ENCODE data around the gene NSFL1C. TPM values are rescaled to one million over a fixed set of nuclear protein-coding genes. Genes with fewer than 3 reads are reported as not detected.

Gene NSFL1C
- total and polyA plus RNA-seq, 2 of the 4 experiments (the other 2 are of a cell fraction) = 33.0 to 40.3 TPM

- Histone ChIP-seq H3K4ac (ENCODE audit: low read depth, low read length) (no peak within 1 kb of the TSS), H4K8ac (ENCODE audit: low read depth in 2 of 2, low read length in 2 of 2) (no peak within 1 kb of the TSS), H2AFZ (replicated peaks; ENCODE audit: low read length, poor library complexity) (no peak within 1 kb of the TSS), H3K27me3 (ENCODE audit: control insufficient read depth, insufficient read depth, low read length) (peaks cover 28% of the 10 kb centered on the region), H4K91ac (ENCODE audit: insufficient read depth, low read depth, low read length) (no peak within 1 kb of the TSS), H4K5ac (ENCODE audit: low read depth, low read length) (no peak within 1 kb of the TSS), H3K4me1 (ENCODE audit: control insufficient read depth, insufficient read depth, low read length) (no peaks in the 10 kb centered on the region), H3K79me1 (ENCODE audit: low read depth in 1 of 2, low read length in 2 of 2) (no peaks in the 10 kb centered on the region), H2BK20ac (ENCODE audit: low read depth, low read length) (no peak within 1 kb of the TSS), H3K56ac (ENCODE audit: extremely low read depth, insufficient read depth, low read length) (no peak within 1 kb of the TSS), H3K36me3 (ENCODE audit: control insufficient read depth, insufficient read depth, low read length) (no peaks in the 10 kb centered on the region), H2AK5ac (ENCODE audit: low read depth, low read length) (no peak within 1 kb of the TSS), H2AK9ac (replicated peaks; ENCODE audit: low read depth, low read length, poor library complexity) (no peak within 1 kb of the TSS), H3K9me1 (ENCODE audit: insufficient read depth, low read length) (no peaks in the 10 kb centered on the region), H2BK120ac (ENCODE audit: low read depth, low read length) (no peak within 1 kb of the TSS), H2BK5ac (ENCODE audit: low read depth, low read length, poor library complexity, severe bottlenecking) (no peak within 1 kb of the TSS), H3K4me2 (ENCODE audit: low read depth, low read length) (no peak within 1 kb of the TSS), H3K9me3 (ENCODE audit: control insufficient read depth, insufficient read depth, low read length) (0 out of 2 replicates have a peak, but pooled peaks cover 3% of the 10 kb centered on the region), H3K18ac (ENCODE audit: low read depth, low read length) (no peak within 1 kb of the TSS), H4K20me1 (ENCODE audit: insufficient read depth, low read length) (no peaks in the 10 kb centered on the region), H3K27ac (ENCODE audit: insufficient read depth, low read length) (no peak within 1 kb of the TSS), H3K9ac (ENCODE audit: low read depth, low read length) (no peak within 1 kb of the TSS), H2BK15ac (ENCODE audit: low read depth, low read length) (no peak within 1 kb of the TSS), H3K23ac (ENCODE audit: low read depth, low read length) (no peak within 1 kb of the TSS), H3K4me3 (ENCODE audit: insufficient read depth, low read depth, low read length) (no peak within 1 kb of the TSS), H3K14ac (replicated peaks; ENCODE audit: low read depth, low read length) (no peak within 1 kb of the TSS)
- CTCF ChIA-PET = interaction anchor here (1.5 kb wide), 1 partner anchor 25 kb away, joined by 4 read pairs; the partner anchor contains the start of gene NSFL1C
- in situ Hi-C loops (cut with MboI; ENCODE audit: low sequenced_read_pairs) (no loop called here), intact Hi-C loops (cut with micrococcal nuclease) (no loop called here), dilution Hi-C loops (cut with HindIII; ENCODE audit: low sequenced_read_pairs, unreplicated experiment) (no loop called here)
- ATAC-seq (ENCODE audit: low read depth) (no peak), DNase-seq (no peak)
- WGBS, 2 experiments (ENCODE audit: extremely low coverage in 2 of 2, insufficient read length in 1 of 2) = 84% methylated on average over 6 of the region's 11 CpGs; no CpG with 5 or more reads in 1 of the 2 experiments
- no peak for TF ChIP-seq MAFK (IDR thresholded peaks at IDR 0.05; ENCODE audit: low read depth, low read length)
- no peak for TF ChIP-seq CHD1 (IDR thresholded peaks at IDR 0.05; ENCODE audit: low read depth, low read length)
- TF ChIP-seq CEBPB (IDR thresholded peaks at IDR 0.05; ENCODE audit: low read depth, low read length) = no peak
- POLR2A ChIA-PET (ENCODE audit: unreplicated experiment) = no interaction called here
- no TSS peak for BruUV-seq (replicated peaks)
These were observed 24.7 kb upstream of the NSFL1C start, which contains the start of gene SIRPB2 for GRCh38 chr20:1491281-1491840. TSS of gene SIRPB2 (minus strand) at chr20:1491420. CDS start at chr20:1491359, 61 bp downstream.
